ENCODE results near the gene PAX1. TPM values are rescaled to one million over a fixed set of nuclear protein-coding genes. Genes with fewer than 3 reads are reported as not detected.

Gene PAX1
- total and polyA plus RNA-seq, 12 donors = not detected

- no peak for TF ChIP-seq POLR2A (IDR thresholded peaks at IDR 0.05)
- Histone ChIP-seq H3K4me1 (replicated peaks in 1 of 2) (no peaks in the 10 kb centered on the region), H3K4me3 (no peak overlapping the region), H3K36me3 (replicated peaks in 1 of 2) (no peaks in the 10 kb centered on the region), H3K27ac (no peak overlapping the region), H3K27me3 (peaks cover 10% of the 10 kb centered on the region), H3K9me3 (replicated peaks in 1 of 3) (no peaks in the 10 kb centered on the region)
- DNase-seq = no peak
- intact Hi-C loops (cut with DNase I) = no loop called here
- WGBS, 4 donors = 40 to 56% (median 46%) methylated on average over 3 of the region's 3 CpGs
Observed at GRCh38 chr20:21684671-21685070, 20.8 kb upstream of the PAX1 start.

GRCh38 chr20:21685981-21686380 lies 19.5 kb upstream of the PAX1 start:
- 55 to 63% (median 62%) methylated on average over 2 of the region's 2 CpGs for WGBS, 4 donors
- intact Hi-C loops (cut with DNase I) = no loop called here
- Histone ChIP-seq H3K27me3 (peaks cover 10% of the 10 kb centered on the region), H3K9me3 (replicated peaks in 1 of 3) (no peaks in the 10 kb centered on the region), H3K27ac (no peak overlapping the region), H3K36me3 (replicated peaks in 1 of 2) (no peaks in the 10 kb centered on the region), H3K4me1 (replicated peaks in 1 of 2) (no peaks in the 10 kb centered on the region), H3K4me3 (no peak overlapping the region)
- TF ChIP-seq CTCF (IDR thresholded peaks at IDR 0.05) = no peak
- TF ChIP-seq POLR2A (IDR thresholded peaks at IDR 0.05) = no peak
- no peak for DNase-seq

- H3K27ac ChIP-seq = no peak overlapping the region
- DNase-seq = no peak
- intact Hi-C loops (cut with DNase I) = no loop called here
- H3K27me3 ChIP-seq = peaks cover 8% of the 10 kb centered on the region
- H3K4me1 ChIP-seq (replicated peaks in 1 of 2) = no peaks in the 10 kb centered on the region
- TF ChIP-seq POLR2A (IDR thresholded peaks at IDR 0.05) (no peak), CTCF (IDR thresholded peaks at IDR 0.05) (no peak)
- H3K4me3 ChIP-seq = no peak overlapping the region
- H3K9me3 ChIP-seq (replicated peaks in 1 of 3) = no peaks in the 10 kb centered on the region
- H3K36me3 ChIP-seq (replicated peaks in 1 of 2) = no peaks in the 10 kb centered on the region
- WGBS, 4 donors = 23 to 27% (median 25%) methylated on average over 8 of the region's 8 CpGs
Observed at GRCh38 chr20:21693322-21693721, 12.1 kb upstream of the PAX1 start.

- no peaks in the 10 kb centered on the region for H3K36me3 ChIP-seq (replicated peaks in 1 of 2)
- peaks cover 50% of the 10 kb centered on the region for H3K27me3 ChIP-seq
- TF ChIP-seq POLR2A (IDR thresholded peaks at IDR 0.05) (no peak), CTCF (IDR thresholded peaks at IDR 0.05) (no peak)
- intact Hi-C loops (cut with DNase I) = no loop called here
- H3K4me3 ChIP-seq = no peak overlapping the region
- DNase-seq = no peak
- no peaks in the 10 kb centered on the region for H3K9me3 ChIP-seq (replicated peaks in 1 of 3)
- H3K27ac ChIP-seq = no peak overlapping the region
- 13 to 27% (median 17%) methylated on average over 9 of the region's 9 CpGs for WGBS, 4 donors
- H3K4me1 ChIP-seq (replicated peaks in 1 of 2) = no peaks in the 10 kb centered on the region
Observed at GRCh38 chr20:21698494-21699215, 6.8 kb upstream of the PAX1 start.

GRCh38 chr20:21699216-21699508 lies 6.3 kb upstream of the PAX1 start:
- Histone ChIP-seq H3K27me3 (peaks cover 55% of the 10 kb centered on the region), H3K9me3 (replicated peaks in 1 of 3) (no peaks in the 10 kb centered on the region), H3K4me1 (replicated peaks in 1 of 2) (no peaks in the 10 kb centered on the region), H3K27ac (no peak overlapping the region), H3K36me3 (replicated peaks in 1 of 2) (no peaks in the 10 kb centered on the region), H3K4me3 (no peak overlapping the region)
- no peak for DNase-seq
- WGBS, 4 donors = 29 to 35% (median 32%) methylated on average over 7 to 8 of the region's 8 CpGs
- intact Hi-C loops (cut with DNase I) = no loop called here
- TF ChIP-seq POLR2A (IDR thresholded peaks at IDR 0.05) (no peak), CTCF (IDR thresholded peaks at IDR 0.05) (no peak)

Measured in adrenal gland (tissue), 12 donors.